Keratinocyte (primary cell): ENCODE results near the gene KMT2E. TPM values are rescaled to one million over a fixed set of nuclear protein-coding genes. Genes with fewer than 3 reads are reported as not detected.
A peak's percentile ranks its signal among the peaks of the same experiment; 100 is the strongest.

Experiments used
- DNase-seq: peaks from one replicate; pipeline ENCODE4 v3.0.0-alpha.2; 2011; ENCODE audit warnings: low read depth, missing footprints, low spot score
- FAIRE-seq: peaks from 2 replicates; lab custom pipeline; 2011; peaks lifted over from hg19 to GRCh38; lab: Jason Lieb, UNC
- H2AFZ ChIP-seq: 2 replicates; pipeline ENCODE4 v1.6.0; 2012; ENCODE audit warnings: low read length, control low read depth, inconsistent platforms; ENCODE audit not compliant: control insufficient read depth
- H3K27ac ChIP-seq: 2 replicates; pipeline ENCODE4 v1.5.1; 2011; ENCODE audit warnings: low read length; ENCODE audit not compliant: control insufficient read depth, insufficient read depth
- H3K27me3 ChIP-seq: 3 replicates; pipeline ENCODE4 v1.6.0; 2011; ENCODE audit warnings: low read length; ENCODE audit not compliant: control insufficient read depth, insufficient read depth; ENCODE audit errors: extremely low read depth
- H3K36me3 ChIP-seq, 2 experiments: 2 replicates in 1 of 2; 3 replicates in 1 of 2; pipeline ENCODE4 v1.5.1; 2011; ENCODE audit warnings: low read length in 2 of 2, mild to moderate bottlenecking in 1 of 2; ENCODE audit not compliant: control insufficient read depth in 2 of 2, insufficient read depth in 2 of 2; ENCODE audit errors: extremely low read depth in 1 of 2
- H3K4me1 ChIP-seq: 3 replicates; pipeline ENCODE4 v1.5.1; 2011; ENCODE audit warnings: low read length; ENCODE audit not compliant: control insufficient read depth, insufficient read depth; ENCODE audit errors: extremely low read depth
- H3K4me2 ChIP-seq: 3 replicates; pipeline ENCODE4 v1.6.0; 2011; ENCODE audit warnings: low read depth, low read length; ENCODE audit not compliant: control insufficient read depth, insufficient read depth; ENCODE audit errors: extremely low read depth
- H3K4me3 ChIP-seq, 3 experiments: fragments of 200-600 bp in 1 of 3; sonication (generic) in 1 of 3; 2 replicates in 2 of 3; 3 replicates in 1 of 3; pipeline ENCODE4 v1.5.1; 2011 to 2016; ENCODE audit warnings: low read length in 3 of 3, mild to moderate bottlenecking in 3 of 3, control low read depth in 2 of 3, inconsistent platforms in 1 of 3, low read depth in 1 of 3, mixed read lengths in 1 of 3, mixed run types in 1 of 3, moderate library complexity in 1 of 3; ENCODE audit not compliant: control insufficient read depth in 2 of 3, insufficient read depth in 2 of 3; ENCODE audit errors: extremely low read depth in 1 of 3
- H3K79me2 ChIP-seq: 2 replicates; pipeline ENCODE4 v1.6.0; 2012; ENCODE audit warnings: low read length; ENCODE audit not compliant: control insufficient read depth, insufficient read depth
- H3K9ac ChIP-seq: 3 replicates; pipeline ENCODE4 v1.6.0; 2011; ENCODE audit warnings: low read length; ENCODE audit not compliant: control insufficient read depth, insufficient read depth; ENCODE audit errors: extremely low read depth
- H3K9me1 ChIP-seq: 3 replicates; pipeline ENCODE4 v1.6.0; 2011; ENCODE audit warnings: low read length; ENCODE audit not compliant: control insufficient read depth, insufficient read depth; ENCODE audit errors: extremely low read depth
- H3K9me3 ChIP-seq: 2 replicates; pipeline ENCODE4 v1.5.1; 2012; ENCODE audit warnings: low read depth, low read length; ENCODE audit not compliant: control insufficient read depth
- H4K20me1 ChIP-seq: 3 replicates; pipeline ENCODE4 v1.6.0; 2011; ENCODE audit warnings: low read length; ENCODE audit not compliant: control insufficient read depth, insufficient read depth; ENCODE audit errors: extremely low read depth
- EZH2 ChIP-seq: IDR thresholded peaks from one replicate; pipeline ENCODE4 v1.6.1; 2012; ENCODE audit warnings: inconsistent platforms, mild to moderate bottlenecking, low read length, moderate library complexity
- dilution Hi-C: fragments of 300-500 bp; cut with MboI; formaldehyde crosslinking; loops from one replicate; pipeline ENCODE4 v1.7.0; 2020; ENCODE audit warnings: low sequenced_read_pairs; ENCODE audit not compliant: extremely low pct_ligation_motif_present
- polyA plus RNA-seq, 5 experiments: library from polyadenylated mRNA; depleted of rRNA in 3 of 5; stranded (reverse) in 3 of 5; stranded (forward) in 1 of 5; unstranded in 1 of 5; fragments of >200 nt; gene quantifications; 1 replicate in 1 of 5; 2 replicates in 3 of 5; 3 replicates in 1 of 5; pipeline versions ENCODE4 v1.2.1 to v1.2.3, GENCODE V29; 2011 to 2012; ENCODE audit warnings: missing spikeins in 2 of 5, low read depth in 1 of 5, low replicate concordance in 1 of 5
- TF ChIP-seq, protein P1 (sequence below), 3 experiments: IDR thresholded peaks in 1 of 3; conservative IDR thresholded peaks in 1 of 3; optimal IDR thresholded peaks in 1 of 3; 2 replicates in 2 of 3; 3 replicates in 1 of 3; pipeline versions ENCODE3 to v1.5.1; 2011; ENCODE audit warnings: low read length in 3 of 3, mild to moderate bottlenecking in 3 of 3, moderate library complexity in 2 of 3, control low read depth in 1 of 3, inconsistent platforms in 1 of 3; ENCODE audit not compliant: insufficient read depth in 2 of 3; ENCODE audit errors: extremely low read depth in 1 of 3

Gene KMT2E
- polyA plus RNA-seq, 1 donor (not counting 4 experiments of a cell fraction or from before 2014, with no cell fraction given), result 12.9 TPM

DNA sequence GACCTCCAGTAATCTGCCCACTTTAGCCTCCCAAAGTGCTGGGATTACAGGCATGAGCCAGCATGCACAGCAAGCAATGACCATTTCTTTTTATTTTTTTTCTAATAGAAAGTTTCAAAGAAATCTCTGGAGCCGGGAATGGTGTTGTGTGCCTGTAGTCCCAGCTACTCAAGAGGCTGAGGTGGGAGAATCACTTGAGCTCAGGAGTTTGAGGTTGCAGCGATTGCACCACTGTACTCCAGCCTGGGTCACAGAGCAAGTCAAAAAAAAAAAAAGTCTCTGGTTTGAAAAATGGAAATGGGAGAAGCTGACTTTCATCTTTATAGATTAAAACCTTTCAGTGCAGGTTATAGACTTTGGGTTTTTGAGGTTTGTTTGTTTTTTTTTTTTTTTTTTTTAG, 44.8 kb upstream of the KMT2E start:
- Histone ChIP-seq H3K4me1 (peaks cover 30% of the 10 kb centered on the region), H3K4me2 (no peak overlapping the region), H3K79me2 (no peaks in the 10 kb centered on the region), H4K20me1 (no peaks in the 10 kb centered on the region), H2AFZ (no peak overlapping the region), H3K9me1 (no peaks in the 10 kb centered on the region), H3K9ac (no peak overlapping the region), H3K36me3 (no peaks in the 10 kb centered on the region), H3K9me3 (no peaks in the 10 kb centered on the region), H3K4me3 (no peak overlapping the region), H3K27ac (no peak overlapping the region), H3K27me3 (no peaks in the 10 kb centered on the region)
- DNase-seq (no peak), FAIRE-seq (no peak)
- dilution Hi-C loops, result no loop called here
- no peak for TF ChIP-seq EZH2
- TF ChIP-seq, protein P1, sequence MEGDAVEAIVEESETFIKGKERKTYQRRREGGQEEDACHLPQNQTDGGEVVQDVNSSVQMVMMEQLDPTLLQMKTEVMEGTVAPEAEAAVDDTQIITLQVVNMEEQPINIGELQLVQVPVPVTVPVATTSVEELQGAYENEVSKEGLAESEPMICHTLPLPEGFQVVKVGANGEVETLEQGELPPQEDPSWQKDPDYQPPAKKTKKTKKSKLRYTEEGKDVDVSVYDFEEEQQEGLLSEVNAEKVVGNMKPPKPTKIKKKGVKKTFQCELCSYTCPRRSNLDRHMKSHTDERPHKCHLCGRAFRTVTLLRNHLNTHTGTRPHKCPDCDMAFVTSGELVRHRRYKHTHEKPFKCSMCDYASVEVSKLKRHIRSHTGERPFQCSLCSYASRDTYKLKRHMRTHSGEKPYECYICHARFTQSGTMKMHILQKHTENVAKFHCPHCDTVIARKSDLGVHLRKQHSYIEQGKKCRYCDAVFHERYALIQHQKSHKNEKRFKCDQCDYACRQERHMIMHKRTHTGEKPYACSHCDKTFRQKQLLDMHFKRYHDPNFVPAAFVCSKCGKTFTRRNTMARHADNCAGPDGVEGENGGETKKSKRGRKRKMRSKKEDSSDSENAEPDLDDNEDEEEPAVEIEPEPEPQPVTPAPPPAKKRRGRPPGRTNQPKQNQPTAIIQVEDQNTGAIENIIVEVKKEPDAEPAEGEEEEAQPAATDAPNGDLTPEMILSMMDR (optimal IDR thresholded peaks at IDR 0.05 in 1 of 3, IDR thresholded peaks at IDR 0.05 in 1 of 3, conservative IDR thresholded peaks at IDR 0.05 in 1 of 3; ENCODE audit: extremely low read depth in 1 of 3, insufficient read depth in 2 of 3, low read length in 3 of 3), result no peak

DNA sequence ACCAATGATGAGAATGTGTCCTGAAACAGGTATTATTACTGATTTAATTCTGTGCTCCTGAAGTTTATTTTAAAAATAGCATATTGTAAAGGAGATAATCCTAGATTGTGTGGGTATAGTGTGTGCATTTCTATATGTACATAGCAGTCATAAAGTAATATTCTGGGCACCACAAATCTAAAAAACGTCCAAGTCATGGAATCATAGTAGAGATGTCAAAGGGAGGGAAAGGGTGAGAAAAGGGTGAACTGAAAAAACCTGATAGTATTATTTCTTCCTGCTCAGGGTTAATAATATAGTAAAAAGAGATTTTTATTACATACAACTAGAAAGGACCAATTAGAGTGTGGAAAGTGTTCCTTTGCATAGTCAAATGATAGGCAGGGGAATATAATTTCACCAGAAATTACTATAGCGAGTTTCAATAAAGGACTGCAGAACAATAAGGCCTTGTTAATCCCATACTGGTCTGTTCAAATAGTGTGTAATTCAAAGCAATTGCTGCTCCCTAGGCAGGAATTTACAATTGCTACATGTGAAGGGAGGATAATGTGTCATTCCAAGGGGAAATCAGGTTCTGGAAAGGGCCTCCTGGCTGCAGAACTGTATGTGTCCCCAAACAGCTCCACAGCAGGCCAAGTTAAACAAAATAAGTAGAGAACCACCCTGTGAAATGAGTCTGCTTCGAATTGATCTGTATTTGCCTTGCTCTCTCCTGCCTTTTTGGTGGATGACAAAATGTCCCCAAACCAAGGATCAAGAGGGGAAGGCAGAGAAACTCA, 42.5 kb upstream of the KMT2E start:
- Histone ChIP-seq H3K9me3 (no peaks in the 10 kb centered on the region), H3K9me1 (no peaks in the 10 kb centered on the region), H3K4me2 (peak overlapping the region; percentile 50), H4K20me1 (no peaks in the 10 kb centered on the region), H2AFZ (peak overlapping the region; percentile 3), H3K36me3 (no peaks in the 10 kb centered on the region), H3K4me1 (peaks cover 34% of the 10 kb centered on the region), H3K27me3 (no peaks in the 10 kb centered on the region), H3K4me3 (no peak overlapping the region), H3K27ac (peak overlapping the region; percentile 89), H3K79me2 (no peaks in the 10 kb centered on the region), H3K9ac (peak overlapping the region; percentile 57)
- FAIRE-seq (no peak), DNase-seq (no peak)
- TF ChIP-seq EZH2, result no peak
- TF ChIP-seq, protein P1 (optimal IDR thresholded peaks at IDR 0.05 in 1 of 3, IDR thresholded peaks at IDR 0.05 in 1 of 3, conservative IDR thresholded peaks at IDR 0.05 in 1 of 3; ENCODE audit: extremely low read depth in 1 of 3, insufficient read depth in 2 of 3, low read length in 3 of 3), result no peak
- dilution Hi-C loops, result no loop called here
